Esophagus squamous epithelium (tissue), 4 donors: ENCODE data around the gene GET4.

Source experiments
- CTCF ChIP-seq, 6 experiments: fragments of 450-650 bp in 4 of 6; fragments of 200-600 bp in 2 of 6; sonication (generic) in 2 of 6; IDR thresholded peaks; one replicate each; pipeline ENCODE4 v1.5.1; 2016 to 2019; ENCODE audit warnings: antibody characterized with exemption in 6 of 6, mild to moderate bottlenecking in 4 of 6, moderate library complexity in 4 of 6
- POLR2A ChIP-seq, 4 donors: fragments of 450-650 bp; IDR thresholded peaks; one replicate each; pipeline ENCODE4 v1.6.1; 2017; ENCODE audit warnings: antibody characterized with exemption in 4 of 4, mild to moderate bottlenecking in 4 of 4, moderate library complexity in 3 of 4

GRCh38 chr7:828793-829561, 47.4 kb upstream of the GET4 start:
- TF ChIP-seq CTCF (IDR thresholded peaks at IDR 0.05) = no peak
- TF ChIP-seq POLR2A (IDR thresholded peaks at IDR 0.05) = no peak
